ENCODE measurements around the gene PLB1. TPM values are rescaled to one million over a fixed set of nuclear protein-coding genes. Genes with fewer than 3 reads are reported as not detected.

The PLB1 gene
- total RNA-seq, 2 donors from 2014 or later = 2.1 to 3.0 TPM

DNA sequence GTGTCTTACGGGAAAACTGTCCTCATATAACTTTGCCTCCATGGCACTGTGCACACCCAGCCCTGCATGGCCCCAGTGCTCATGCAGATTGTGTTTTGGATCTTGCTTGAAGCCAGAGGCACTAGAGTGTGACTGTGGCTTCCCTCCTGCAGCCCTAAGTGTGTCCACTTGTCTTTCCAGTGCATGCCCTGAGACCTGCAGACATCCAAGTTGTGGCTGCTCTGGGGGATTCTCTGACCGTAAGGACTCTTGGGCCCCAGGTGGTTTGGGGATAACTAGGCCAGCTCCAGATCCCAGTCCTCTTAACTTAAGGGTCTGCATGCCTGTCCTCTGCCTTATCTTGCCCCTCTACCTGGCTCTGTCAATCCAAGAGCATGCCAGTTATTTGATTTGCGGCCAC is 96.6 kb downstream of the PLB1 start:
- H3K4me1 ChIP-seq = peaks cover 0 to 24% of the 10 kb centered on the region in 2 donors
- TF ChIP-seq, protein P1, sequence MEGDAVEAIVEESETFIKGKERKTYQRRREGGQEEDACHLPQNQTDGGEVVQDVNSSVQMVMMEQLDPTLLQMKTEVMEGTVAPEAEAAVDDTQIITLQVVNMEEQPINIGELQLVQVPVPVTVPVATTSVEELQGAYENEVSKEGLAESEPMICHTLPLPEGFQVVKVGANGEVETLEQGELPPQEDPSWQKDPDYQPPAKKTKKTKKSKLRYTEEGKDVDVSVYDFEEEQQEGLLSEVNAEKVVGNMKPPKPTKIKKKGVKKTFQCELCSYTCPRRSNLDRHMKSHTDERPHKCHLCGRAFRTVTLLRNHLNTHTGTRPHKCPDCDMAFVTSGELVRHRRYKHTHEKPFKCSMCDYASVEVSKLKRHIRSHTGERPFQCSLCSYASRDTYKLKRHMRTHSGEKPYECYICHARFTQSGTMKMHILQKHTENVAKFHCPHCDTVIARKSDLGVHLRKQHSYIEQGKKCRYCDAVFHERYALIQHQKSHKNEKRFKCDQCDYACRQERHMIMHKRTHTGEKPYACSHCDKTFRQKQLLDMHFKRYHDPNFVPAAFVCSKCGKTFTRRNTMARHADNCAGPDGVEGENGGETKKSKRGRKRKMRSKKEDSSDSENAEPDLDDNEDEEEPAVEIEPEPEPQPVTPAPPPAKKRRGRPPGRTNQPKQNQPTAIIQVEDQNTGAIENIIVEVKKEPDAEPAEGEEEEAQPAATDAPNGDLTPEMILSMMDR (IDR thresholded peaks at IDR 0.05) = no peak
- no peaks in the 10 kb centered on the region for H3K27me3 ChIP-seq
- H3K9me3 ChIP-seq = no peaks in the 10 kb centered on the region
- no peak overlapping the region for H3K27ac ChIP-seq
- H3K36me3 ChIP-seq = no peaks in the 10 kb centered on the region
- no peak overlapping the region for H3K4me3 ChIP-seq
- no peak for DNase-seq (ENCODE audit: low spot score)

GRCh38 chr2:28593160-28593755 is 97.4 kb downstream of the PLB1 start:
- DNase-seq (ENCODE audit: low spot score) = no peak
- Histone ChIP-seq H3K36me3 (no peaks in the 10 kb centered on the region), H3K4me3 (no peak overlapping the region), H3K27ac (no peak overlapping the region), H3K4me1 (peaks cover 0 to 27% of the 10 kb centered on the region in 2 donors), H3K9me3 (no peaks in the 10 kb centered on the region), H3K27me3 (no peaks in the 10 kb centered on the region)
- TF ChIP-seq, protein P1 (IDR thresholded peaks at IDR 0.05) = no peak

- peaks cover 3 to 34% of the 10 kb centered on the region in 2 donors for H3K4me1 ChIP-seq
- TF ChIP-seq, protein P1 (IDR thresholded peaks at IDR 0.05) = no peak
- H3K4me3 ChIP-seq = no peak overlapping the region
- H3K27ac ChIP-seq = peak overlapping the region; percentile 84 to 93
- no peak for DNase-seq (ENCODE audit: low spot score)
- no peaks in the 10 kb centered on the region for H3K36me3 ChIP-seq
- H3K9me3 ChIP-seq = no peaks in the 10 kb centered on the region
- H3K27me3 ChIP-seq = no peaks in the 10 kb centered on the region
Measured at GRCh38 chr2:28594000-28594331, 98.1 kb downstream of the PLB1 start.

- H3K27me3 ChIP-seq = no peaks in the 10 kb centered on the region
- H3K4me1 ChIP-seq = peaks cover 3 to 38% of the 10 kb centered on the region in 2 donors
- no peaks in the 10 kb centered on the region for H3K9me3 ChIP-seq
- peak; percentile 93 for DNase-seq (ENCODE audit: low spot score)
- peak overlapping the region; percentile 84 to 93 for H3K27ac ChIP-seq
- no peaks in the 10 kb centered on the region for H3K36me3 ChIP-seq
- H3K4me3 ChIP-seq = no peak overlapping the region
- TF ChIP-seq, protein P1 (IDR thresholded peaks at IDR 0.05) = peak; percentile 71 to 91
Measured at GRCh38 chr2:28594332-28595108, 98.7 kb downstream of the PLB1 start.

- peaks cover 3 to 38% of the 10 kb centered on the region in 2 donors for H3K4me1 ChIP-seq
- H3K4me3 ChIP-seq = no peak overlapping the region
- H3K9me3 ChIP-seq = no peaks in the 10 kb centered on the region
- H3K27ac ChIP-seq = peak overlapping the region; percentile 84 to 93
- TF ChIP-seq, protein P1 (IDR thresholded peaks at IDR 0.05) = no peak
- no peak for DNase-seq (ENCODE audit: low spot score)
- no peaks in the 10 kb centered on the region for H3K27me3 ChIP-seq
- H3K36me3 ChIP-seq = no peaks in the 10 kb centered on the region
Measured at GRCh38 chr2:28595323-28595722, 99.5 kb downstream of the PLB1 start.

Data from right atrium auricular region (tissue), 2 donors.